Measurements from ENCODE around the gene WRAP53. TPM values are rescaled to one million over a fixed set of nuclear protein-coding genes. Genes with fewer than 3 reads are reported as not detected.

The WRAP53 gene
- total RNA-seq, 1 donor from 2014 or later: 6.9 TPM

GRCh38 chr17:7677388-7678067 lies 10.7 kb upstream of the WRAP53 start:
- DNase-seq (ENCODE audit: low read depth in 2 of 2): no peak

GRCh38 chr17:7684851-7685532 lies 3.3 kb upstream of the WRAP53 start:
- no peak for DNase-seq (ENCODE audit: low read depth in 2 of 2)

DNA sequence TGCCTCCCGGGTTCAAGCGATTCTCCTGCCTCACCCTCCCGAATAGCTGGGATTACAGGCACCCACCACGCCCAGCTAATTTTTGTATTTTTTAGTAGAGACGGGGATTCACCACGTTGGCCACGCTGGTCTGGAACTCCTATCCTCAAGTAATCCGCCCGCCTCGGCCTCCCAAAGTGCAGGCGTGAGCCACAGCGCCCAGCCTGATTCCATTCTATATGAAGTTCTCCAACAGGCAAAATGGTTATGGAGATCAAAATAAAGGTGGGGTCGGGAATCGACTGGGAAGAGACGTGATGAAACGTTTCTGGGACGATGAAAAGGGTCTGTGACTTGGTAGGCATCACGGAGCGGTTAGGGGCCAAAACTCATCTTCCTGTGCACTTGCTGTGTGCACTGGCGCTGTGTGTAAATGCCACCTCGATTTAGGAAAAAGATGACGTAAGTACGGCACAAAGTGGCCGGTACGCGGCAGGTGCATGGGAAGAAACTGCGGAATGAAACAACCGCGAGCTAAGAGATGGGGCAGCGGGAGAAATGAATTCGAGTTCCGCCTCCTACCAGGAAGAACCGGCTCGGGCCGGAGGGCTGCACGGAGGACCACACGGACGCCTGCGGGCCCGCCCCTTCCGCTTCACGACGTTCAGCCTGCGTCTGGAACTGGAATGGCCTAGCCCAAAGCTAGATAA lies 2.6 kb upstream of the WRAP53 start:
- peak; percentile 84 to 93 for DNase-seq (ENCODE audit: low read depth in 2 of 2)

DNA sequence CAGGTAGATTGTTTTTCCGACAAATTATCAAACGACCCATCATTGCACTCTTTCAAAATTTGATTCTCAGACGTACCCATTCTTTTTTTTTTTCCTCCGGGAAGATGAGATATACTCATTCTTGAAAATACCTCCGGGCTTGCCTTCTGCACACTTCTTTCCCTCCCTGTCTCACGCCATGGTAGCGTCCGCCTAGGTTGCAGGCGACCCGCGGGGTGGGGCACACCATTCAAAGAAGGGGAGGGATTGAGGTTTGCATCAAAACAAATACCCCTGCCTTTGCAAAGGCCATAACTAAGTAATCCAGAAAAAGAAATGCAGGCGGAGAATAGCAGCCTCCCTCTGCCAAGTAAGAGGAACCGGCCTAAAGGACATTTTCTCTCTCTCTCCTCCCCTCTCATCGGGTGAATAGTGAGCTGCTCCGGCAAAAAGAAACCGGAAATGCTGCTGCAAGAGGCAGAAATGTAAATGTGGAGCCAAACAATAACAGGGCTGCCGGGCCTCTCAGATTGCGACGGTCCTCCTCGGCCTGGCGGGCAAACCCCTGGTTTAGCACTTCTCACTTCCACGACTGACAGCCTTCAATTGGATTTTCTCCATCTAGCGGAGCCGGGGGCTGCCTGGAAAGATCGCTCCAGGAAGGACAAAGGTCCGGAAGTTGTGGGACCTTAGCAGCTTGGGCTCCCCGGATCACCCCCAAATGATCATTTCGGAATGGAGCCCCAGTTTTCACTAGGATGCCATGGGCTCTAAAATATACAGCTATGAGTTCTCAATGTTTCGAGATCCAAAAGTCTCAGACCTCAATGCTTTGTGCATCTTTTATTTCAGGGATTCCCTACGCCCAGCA lies 1.8 kb upstream of the WRAP53 start:
- DNase-seq (ENCODE audit: low read depth in 2 of 2): peak; percentile 72 to 82

DNA sequence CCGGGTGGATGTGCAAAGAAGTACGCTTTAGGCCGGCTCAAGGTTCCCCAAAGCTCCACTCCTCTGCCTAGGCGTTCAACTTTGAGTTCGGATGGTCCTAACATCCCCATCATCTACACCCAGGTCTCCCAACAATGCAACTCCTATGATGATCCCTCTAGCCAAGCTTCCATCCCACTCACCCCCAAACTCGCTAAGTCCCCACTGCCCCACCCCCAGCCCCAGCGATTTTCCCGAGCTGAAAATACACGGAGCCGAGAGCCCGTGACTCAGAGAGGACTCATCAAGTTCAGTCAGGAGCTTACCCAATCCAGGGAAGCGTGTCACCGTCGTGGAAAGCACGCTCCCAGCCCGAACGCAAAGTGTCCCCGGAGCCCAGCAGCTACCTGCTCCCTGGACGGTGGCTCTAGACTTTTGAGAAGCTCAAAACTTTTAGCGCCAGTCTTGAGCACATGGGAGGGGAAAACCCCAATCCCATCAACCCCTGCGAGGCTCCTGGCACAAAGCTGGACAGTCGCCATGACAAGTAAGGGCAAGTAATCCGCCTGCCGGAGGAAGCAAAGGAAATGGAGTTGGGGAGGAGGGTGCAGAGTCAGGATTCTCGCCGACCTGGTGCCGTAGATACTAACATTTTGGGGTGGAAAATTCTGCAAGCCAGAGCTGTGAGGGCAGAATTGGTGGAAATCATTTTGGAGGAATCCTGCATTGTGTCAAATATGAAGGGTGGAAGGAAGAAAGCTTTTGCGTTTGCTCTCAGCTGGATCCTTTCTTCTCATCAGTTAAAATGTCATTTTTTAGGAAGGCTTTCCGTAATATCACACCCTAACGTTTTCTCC lies 987 bp upstream of the WRAP53 start, which contains the start of gene TP53:
TSS of gene TP53 (minus strand) at position 419 of the 836 bp plus-strand sequence. CDS start 10,896 bp downstream, outside the sequence.
- peak; percentile 80 to 90 for DNase-seq (ENCODE audit: low read depth in 2 of 2)

DNA sequence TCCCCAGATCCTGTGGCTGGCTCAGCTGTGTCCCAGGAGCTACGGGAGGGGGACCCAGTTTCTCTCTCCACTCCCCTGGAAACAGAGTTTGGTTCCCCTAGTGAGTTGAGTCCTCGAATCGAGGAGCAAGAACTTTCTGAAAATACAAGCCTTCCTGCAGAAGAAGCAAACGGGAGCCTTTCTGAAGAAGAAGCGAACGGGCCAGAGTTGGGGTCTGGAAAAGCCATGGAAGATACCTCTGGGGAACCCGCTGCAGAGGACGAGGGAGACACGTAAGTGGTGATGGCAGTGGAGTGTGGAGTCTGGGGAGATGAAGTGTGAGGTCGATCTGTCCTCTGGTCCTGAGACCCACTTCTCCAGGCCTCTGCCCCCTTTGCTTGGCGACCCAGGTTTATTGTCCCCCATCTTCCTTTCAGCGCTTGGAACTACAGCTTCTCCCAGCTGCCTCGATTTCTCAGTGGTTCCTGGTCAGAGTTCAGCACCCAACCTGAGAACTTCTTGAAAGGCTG lies 585 bp downstream of the WRAP53 start:
- no peak for DNase-seq (ENCODE audit: low read depth in 2 of 2)

- no peak for DNase-seq (ENCODE audit: low read depth in 2 of 2)
These were observed 7.3 kb downstream of the WRAP53 start for GRCh38 chr17:7695586-7695985.

GRCh38 chr17:7697828-7698588 lies 9.7 kb downstream of the WRAP53 start:
- DNase-seq (ENCODE audit: low read depth in 2 of 2): no peak

DNA sequence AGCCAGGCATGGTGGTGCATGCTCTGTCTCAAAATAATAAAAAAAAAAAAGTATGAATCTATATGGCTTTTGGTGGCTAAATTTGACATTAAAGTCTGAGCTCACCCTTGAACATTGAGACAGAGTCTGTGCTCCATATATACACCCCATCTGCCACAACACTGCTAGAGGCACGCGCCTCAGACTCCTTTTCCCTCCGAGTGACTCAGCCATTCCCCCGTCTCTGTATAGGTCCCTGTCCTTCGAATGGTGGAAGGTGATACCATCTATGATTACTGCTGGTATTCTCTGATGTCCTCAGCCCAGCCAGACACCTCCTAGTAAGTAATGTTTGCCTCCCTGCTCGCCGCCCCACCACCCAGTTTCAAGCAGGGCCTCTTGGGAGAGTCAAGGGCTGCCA lies 12.2 kb downstream of the WRAP53 start:
- DNase-seq (ENCODE audit: low read depth in 2 of 2): no peak

- no peak for DNase-seq (ENCODE audit: low read depth in 2 of 2)
These were observed 13.4 kb downstream of the WRAP53 start for GRCh38 chr17:7701681-7702080.

DNA sequence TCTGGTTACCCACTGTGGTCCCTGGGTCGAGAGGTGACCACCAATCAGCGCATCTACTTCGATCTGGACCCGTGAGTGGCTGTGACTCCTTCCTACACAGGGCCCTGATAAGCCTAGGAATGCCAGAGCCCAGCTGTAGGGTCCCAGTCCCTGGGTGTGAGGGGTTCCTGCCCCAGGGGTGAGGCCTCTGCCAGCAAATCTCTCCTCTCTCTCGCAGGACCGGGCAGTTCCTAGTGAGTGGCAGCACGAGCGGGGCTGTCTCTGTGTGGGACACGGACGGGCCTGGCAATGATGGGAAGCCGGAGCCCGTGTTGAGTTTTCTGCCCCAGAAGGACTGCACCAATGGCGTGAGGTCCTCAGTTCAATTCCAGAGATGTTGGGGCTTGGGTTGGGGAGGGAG lies 14.5 kb downstream of the WRAP53 start:
- no peak for DNase-seq (ENCODE audit: low read depth in 2 of 2)

GRCh38 chr17:7703584-7704479 lies 15.6 kb downstream of the WRAP53 start:
- DNase-seq (ENCODE audit: low read depth in 2 of 2): peak in 1 of 2 donors; percentile 39

DNA sequence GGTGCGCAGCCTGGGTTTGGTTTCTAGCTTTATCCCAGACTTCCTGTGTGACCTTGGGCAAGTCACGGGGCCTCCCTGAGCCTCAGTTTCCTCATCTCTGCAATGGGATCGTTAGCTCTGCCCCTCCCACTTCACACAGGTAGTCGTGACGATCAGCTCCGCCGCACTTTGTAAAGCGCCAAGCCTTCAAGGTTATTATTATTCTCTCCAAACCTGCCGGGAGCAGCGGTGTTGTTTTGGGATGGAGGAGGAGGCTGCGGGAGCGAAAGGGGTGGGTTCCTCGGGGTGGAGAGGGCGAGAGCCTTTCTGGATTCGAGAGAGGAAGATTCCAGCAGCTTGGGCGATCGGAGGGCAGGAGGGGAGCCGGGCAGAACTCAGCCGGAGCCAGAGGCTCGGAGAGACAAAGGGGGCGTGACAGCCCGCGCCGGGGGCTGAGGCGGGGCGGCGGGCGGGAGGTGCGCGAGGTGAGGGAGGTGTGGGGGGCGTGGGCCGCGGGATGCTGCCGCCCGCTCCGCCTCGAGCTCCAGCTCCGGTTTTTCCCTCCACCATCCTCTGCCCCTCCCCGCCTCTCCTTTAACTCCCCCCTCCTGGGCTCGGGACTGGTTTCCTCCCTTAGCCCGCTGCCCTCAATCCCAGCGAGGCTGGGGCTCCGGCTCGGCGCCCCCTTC lies 16.5 kb downstream of the WRAP53 start, which contains the start of gene EFNB3:
TSS of gene EFNB3 (plus strand) at position 602 of the 668 bp plus-strand sequence. CDS start 397 bp downstream, outside the sequence.
- DNase-seq (ENCODE audit: low read depth in 2 of 2): peak in 1 of 2 donors; percentile 25

GRCh38 chr17:7705269-7706255 lies 17.3 kb downstream of the WRAP53 start:
- DNase-seq (ENCODE audit: low read depth in 2 of 2): no peak

DNA sequence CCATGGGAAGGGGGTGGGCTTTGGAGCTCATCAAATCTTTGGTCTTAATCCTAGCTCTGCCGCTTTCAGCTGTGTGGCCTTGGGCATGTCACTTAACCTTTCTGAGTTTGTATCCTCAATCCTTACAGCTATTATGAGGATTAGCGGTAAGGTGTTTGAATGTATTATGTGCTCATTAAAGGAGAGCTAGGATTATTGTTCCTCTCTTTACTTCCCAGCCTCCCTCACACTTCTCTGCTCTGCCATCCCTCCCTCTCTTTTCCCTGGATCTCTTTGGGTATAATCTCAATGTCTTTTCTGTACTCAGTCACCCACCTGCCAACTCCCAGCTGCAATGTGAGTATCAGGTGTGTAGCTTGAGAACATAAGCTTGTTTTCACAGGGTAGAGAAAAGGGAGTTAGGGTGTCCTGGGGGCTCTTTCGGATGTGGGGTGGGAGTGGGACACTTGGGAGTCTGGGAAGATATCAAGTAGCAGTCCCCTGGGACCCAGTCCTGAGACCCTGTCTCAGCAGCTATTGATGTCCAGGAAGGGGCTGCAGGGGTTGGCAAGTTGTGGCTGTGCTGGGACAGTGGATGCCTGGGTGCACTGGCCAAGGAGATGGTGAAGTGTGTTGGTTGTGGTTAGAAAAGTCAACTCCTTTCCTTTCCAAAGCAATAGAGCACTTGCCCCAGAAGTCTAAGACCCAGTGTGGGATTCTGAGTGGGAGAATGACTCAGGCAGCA lies 18.5 kb downstream of the WRAP53 start:
- DNase-seq (ENCODE audit: low read depth in 2 of 2): no peak

GRCh38 chr17:7707446-7707845 lies 19.2 kb downstream of the WRAP53 start:
- DNase-seq (ENCODE audit: low read depth in 2 of 2): no peak
